ENCODE results near the gene TMEM108.

- TF ChIP-seq CTCF (IDR thresholded peaks at IDR 0.05) (no peak), ZFX (IDR thresholded peaks at IDR 0.05; ENCODE audit: borderline replicate concordance) (no peak)
Measured at GRCh38 chr3:133264920-133265319, 226.7 kb downstream of the TMEM108 start.

Data from 22Rv1 (cell line).